IPS-18a (cell line): Measurements from ENCODE around the gene CD6.

ENCODE experiments used
- H3K27ac ChIP-seq: one replicate; pipeline ENCODE4 v1.5.1; 2013; ENCODE audit warnings: low read length
- H3K27me3 ChIP-seq: one replicate; pipeline ENCODE4 v1.6.1; 2013; ENCODE audit warnings: mild to moderate bottlenecking, low read length; ENCODE audit not compliant: control insufficient read depth, insufficient read depth
- H3K36me3 ChIP-seq: one replicate; pipeline ENCODE4 v1.6.1; 2013; ENCODE audit warnings: low read depth, low read length; ENCODE audit not compliant: control insufficient read depth
- H3K4me1 ChIP-seq: one replicate; pipeline ENCODE4 v1.6.1; 2013; ENCODE audit warnings: low read depth, low read length; ENCODE audit not compliant: control insufficient read depth
- H3K4me3 ChIP-seq: one replicate; pipeline ENCODE4 v1.5.1; 2013; ENCODE audit warnings: low read length
- H3K9ac ChIP-seq: one replicate; pipeline ENCODE4 v1.6.1; 2013; ENCODE audit warnings: mild to moderate bottlenecking, low read length, moderate library complexity
- H3K9me3 ChIP-seq: one replicate; pipeline ENCODE4 v1.6.1; 2013; ENCODE audit warnings: low read depth, low read length; ENCODE audit not compliant: control insufficient read depth

Gene CD6

GRCh38 chr11:61041755-61042518 lies 70.5 kb downstream of the CD6 start:
- Histone ChIP-seq H3K9ac (peak overlapping the region; percentile 6), H3K27ac (no peak overlapping the region), H3K4me3 (no peak overlapping the region)

GRCh38 chr11:61042537-61042936 lies 71.1 kb downstream of the CD6 start:
- H3K27me3 ChIP-seq = no peaks in the 10 kb centered on the region
- no peak overlapping the region for H3K4me3 ChIP-seq
- no peaks in the 10 kb centered on the region for H3K36me3 ChIP-seq

More at GRCh38 chr11:61041755-61042518, 70.5 kb downstream of the CD6 start:
- no peaks in the 10 kb centered on the region for H3K36me3 ChIP-seq
- no peaks in the 10 kb centered on the region for H3K4me1 ChIP-seq
- H3K27me3 ChIP-seq = no peaks in the 10 kb centered on the region
- H3K9me3 ChIP-seq = no peaks in the 10 kb centered on the region

GRCh38 chr11:61042961-61043540 lies 71.6 kb downstream of the CD6 start:
- Histone ChIP-seq H3K27ac (no peak overlapping the region), H3K4me3 (no peak overlapping the region), H3K36me3 (no peaks in the 10 kb centered on the region), H3K9me3 (no peaks in the 10 kb centered on the region), H3K27me3 (no peaks in the 10 kb centered on the region), H3K9ac (no peak overlapping the region), H3K4me1 (no peaks in the 10 kb centered on the region)

More at GRCh38 chr11:61042537-61042936, 71.1 kb downstream of the CD6 start:
- Histone ChIP-seq H3K9me3 (no peaks in the 10 kb centered on the region), H3K9ac (no peak overlapping the region), H3K4me1 (no peaks in the 10 kb centered on the region), H3K27ac (no peak overlapping the region)

DNA sequence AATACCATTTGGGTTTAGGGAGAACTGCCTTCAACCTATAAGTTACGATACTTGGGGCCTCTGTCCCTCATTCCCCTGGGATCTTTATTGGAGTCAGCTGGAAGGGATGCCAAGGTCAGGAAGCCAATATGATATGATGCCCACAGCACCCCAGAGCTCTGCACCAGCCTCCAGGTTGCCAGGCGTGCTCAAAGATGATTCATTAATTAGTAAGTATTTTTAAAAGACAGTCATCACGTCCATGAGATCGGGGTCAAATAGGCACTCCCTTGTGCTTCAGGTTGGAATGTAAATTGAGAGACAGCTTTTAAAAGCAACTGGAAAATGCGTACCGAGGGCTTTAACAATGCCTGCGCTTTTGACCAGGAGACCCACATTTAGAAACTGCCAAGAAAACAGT lies 73.8 kb downstream of the CD6 start:
- Histone ChIP-seq H3K9me3 (no peaks in the 10 kb centered on the region), H3K9ac (no peak overlapping the region), H3K27me3 (no peaks in the 10 kb centered on the region), H3K4me1 (no peaks in the 10 kb centered on the region), H3K4me3 (no peak overlapping the region), H3K36me3 (no peaks in the 10 kb centered on the region), H3K27ac (no peak overlapping the region)

GRCh38 chr11:61046833-61047232 lies 75.4 kb downstream of the CD6 start:
- no peak overlapping the region for H3K4me3 ChIP-seq
- no peaks in the 10 kb centered on the region for H3K27me3 ChIP-seq
- H3K36me3 ChIP-seq = no peaks in the 10 kb centered on the region
- H3K9me3 ChIP-seq = no peaks in the 10 kb centered on the region
- no peak overlapping the region for H3K27ac ChIP-seq
- no peak overlapping the region for H3K9ac ChIP-seq
- H3K4me1 ChIP-seq = no peaks in the 10 kb centered on the region

GRCh38 chr11:61048368-61049062 lies 77.0 kb downstream of the CD6 start:
- H3K4me1 ChIP-seq = no peaks in the 10 kb centered on the region
- no peaks in the 10 kb centered on the region for H3K36me3 ChIP-seq
- no peaks in the 10 kb centered on the region for H3K9me3 ChIP-seq
- no peak overlapping the region for H3K9ac ChIP-seq
- H3K4me3 ChIP-seq = no peak overlapping the region
- no peak overlapping the region for H3K27ac ChIP-seq
- no peaks in the 10 kb centered on the region for H3K27me3 ChIP-seq

DNA sequence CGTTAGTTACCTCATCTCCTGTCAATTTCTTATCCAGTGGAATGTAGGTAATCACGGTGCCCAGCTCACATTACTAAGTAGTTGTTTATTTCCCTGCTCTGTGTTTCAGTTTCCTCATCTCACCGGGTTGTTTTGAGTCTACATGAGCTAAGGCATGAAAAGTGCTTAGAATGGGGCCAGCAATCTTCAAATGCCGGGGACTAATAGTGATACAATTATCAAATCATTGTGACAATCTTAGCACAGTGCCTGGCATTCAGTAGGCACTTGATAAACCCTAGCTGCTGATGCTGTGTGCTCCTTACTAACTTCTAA lies 77.5 kb downstream of the CD6 start:
- Histone ChIP-seq H3K9me3 (no peaks in the 10 kb centered on the region), H3K9ac (no peak overlapping the region), H3K4me1 (no peaks in the 10 kb centered on the region), H3K4me3 (no peak overlapping the region), H3K27me3 (no peaks in the 10 kb centered on the region), H3K27ac (no peak overlapping the region), H3K36me3 (no peaks in the 10 kb centered on the region)

DNA sequence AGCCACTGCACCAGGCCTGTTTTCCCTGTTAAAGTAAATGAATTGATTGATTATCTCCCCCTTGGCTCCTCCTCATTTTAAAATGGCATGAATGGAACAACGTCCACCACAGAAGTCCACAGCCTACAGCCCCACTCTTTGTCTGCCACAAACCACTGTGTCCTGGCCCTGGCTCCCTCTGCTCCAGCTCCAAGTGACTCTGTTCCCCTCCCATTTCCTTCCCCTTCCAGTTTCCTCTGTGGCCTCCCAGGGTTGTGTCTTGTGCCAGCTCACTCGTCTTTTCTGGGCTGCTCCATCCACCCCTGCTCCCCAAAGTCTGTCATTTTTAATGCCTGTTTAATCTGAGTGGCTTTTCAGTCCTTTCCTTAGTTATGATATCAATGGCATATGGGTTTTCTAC lies 78.4 kb downstream of the CD6 start:
- Histone ChIP-seq H3K9me3 (no peaks in the 10 kb centered on the region), H3K4me3 (no peak overlapping the region), H3K9ac (no peak overlapping the region), H3K27me3 (no peaks in the 10 kb centered on the region), H3K27ac (no peak overlapping the region), H3K36me3 (no peaks in the 10 kb centered on the region), H3K4me1 (no peaks in the 10 kb centered on the region)

DNA sequence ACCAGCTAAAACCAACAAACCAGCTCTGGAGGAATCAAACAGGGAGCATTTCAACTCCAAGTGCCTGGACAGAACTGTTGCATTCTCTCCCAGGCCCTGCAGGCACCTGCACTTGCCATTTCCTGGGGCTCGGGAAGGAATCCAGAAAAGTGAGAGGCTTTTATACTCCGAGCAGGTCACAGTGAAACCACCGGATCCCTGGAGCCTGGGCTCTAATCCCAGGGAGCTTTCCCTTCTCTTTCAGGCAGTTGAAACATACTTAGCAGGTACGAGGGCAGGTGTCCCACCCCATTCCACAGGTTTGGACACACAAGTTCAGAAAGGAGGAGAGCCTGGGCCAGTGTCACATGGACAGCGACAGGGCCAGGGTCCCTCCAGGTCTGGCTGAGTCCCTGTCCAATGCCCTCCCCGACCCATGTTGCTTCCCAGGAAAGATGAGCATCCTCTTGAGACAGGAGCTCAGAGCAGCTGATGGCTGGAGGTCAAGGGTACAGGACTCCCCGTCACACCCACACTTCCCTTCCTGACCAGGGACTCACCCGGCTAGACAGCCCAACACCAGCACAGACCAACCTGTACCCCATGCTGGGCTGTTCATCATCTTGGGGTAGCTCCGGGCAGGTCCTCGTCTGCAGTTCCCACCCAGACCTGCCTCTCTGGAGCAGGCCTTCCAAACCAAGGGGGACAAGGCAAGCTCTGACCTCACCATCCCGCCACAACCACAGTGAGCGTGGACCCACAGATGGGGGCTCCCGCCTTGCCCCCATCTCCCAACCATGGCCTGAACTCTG lies 80.9 kb downstream of the CD6 start:
- H3K27ac ChIP-seq = no peak overlapping the region
- H3K4me1 ChIP-seq = no peaks in the 10 kb centered on the region
- no peaks in the 10 kb centered on the region for H3K9me3 ChIP-seq
- H3K36me3 ChIP-seq = no peaks in the 10 kb centered on the region
- H3K27me3 ChIP-seq = no peaks in the 10 kb centered on the region
- H3K9ac ChIP-seq = no peak overlapping the region
- no peak overlapping the region for H3K4me3 ChIP-seq

DNA sequence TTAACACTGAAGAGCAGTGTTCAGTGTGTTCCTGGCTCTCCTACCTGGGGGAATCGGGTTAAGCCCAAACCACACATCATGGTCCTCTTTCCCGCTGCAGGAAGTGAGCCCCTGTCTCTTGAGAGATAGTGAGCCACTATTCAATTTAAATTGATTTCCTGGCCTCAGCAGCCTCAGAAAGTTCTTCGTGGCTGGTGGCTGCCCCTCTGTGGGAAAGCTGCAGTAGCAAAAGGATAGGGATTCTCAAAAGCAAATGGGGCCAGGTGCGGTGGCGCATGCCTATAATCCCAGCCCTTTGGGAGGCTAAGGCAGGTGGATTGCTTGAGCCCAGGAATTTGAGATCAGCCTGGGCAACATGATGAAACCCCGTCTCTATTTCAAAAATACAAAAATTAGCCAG lies 81.7 kb downstream of the CD6 start:
- H3K9ac ChIP-seq = no peak overlapping the region
- no peaks in the 10 kb centered on the region for H3K27me3 ChIP-seq
- H3K27ac ChIP-seq = no peak overlapping the region
- no peaks in the 10 kb centered on the region for H3K36me3 ChIP-seq
- H3K4me3 ChIP-seq = no peak overlapping the region
- H3K4me1 ChIP-seq = no peaks in the 10 kb centered on the region
- H3K9me3 ChIP-seq = no peaks in the 10 kb centered on the region

- H3K9ac ChIP-seq = no peak overlapping the region
- H3K9me3 ChIP-seq = no peaks in the 10 kb centered on the region
- H3K36me3 ChIP-seq = no peaks in the 10 kb centered on the region
- no peaks in the 10 kb centered on the region for H3K27me3 ChIP-seq
- no peaks in the 10 kb centered on the region for H3K4me1 ChIP-seq
- H3K27ac ChIP-seq = no peak overlapping the region
- no peak overlapping the region for H3K4me3 ChIP-seq
Measured at GRCh38 chr11:61054513-61054912, 83.0 kb downstream of the CD6 start.
